Measurements from ENCODE around the gene SLC35B2. TPM values are rescaled to one million over a fixed set of nuclear protein-coding genes. Genes with fewer than 3 reads are reported as not detected.

SLC35B2 gene
- total RNA-seq, 2 donors from 2014 or later: 44.5 to 59.9 TPM

- H3K9me3 ChIP-seq: no peaks in the 10 kb centered on the region
- intact Hi-C loops (cut with DNase I): loop anchor here (2.0 kb wide), 1 partner anchor 19 kb away; no protein-coding TSS in a partner anchor
These were observed 39.8 kb downstream of the SLC35B2 start for GRCh38 chr6:44217332-44218143.

DNA sequence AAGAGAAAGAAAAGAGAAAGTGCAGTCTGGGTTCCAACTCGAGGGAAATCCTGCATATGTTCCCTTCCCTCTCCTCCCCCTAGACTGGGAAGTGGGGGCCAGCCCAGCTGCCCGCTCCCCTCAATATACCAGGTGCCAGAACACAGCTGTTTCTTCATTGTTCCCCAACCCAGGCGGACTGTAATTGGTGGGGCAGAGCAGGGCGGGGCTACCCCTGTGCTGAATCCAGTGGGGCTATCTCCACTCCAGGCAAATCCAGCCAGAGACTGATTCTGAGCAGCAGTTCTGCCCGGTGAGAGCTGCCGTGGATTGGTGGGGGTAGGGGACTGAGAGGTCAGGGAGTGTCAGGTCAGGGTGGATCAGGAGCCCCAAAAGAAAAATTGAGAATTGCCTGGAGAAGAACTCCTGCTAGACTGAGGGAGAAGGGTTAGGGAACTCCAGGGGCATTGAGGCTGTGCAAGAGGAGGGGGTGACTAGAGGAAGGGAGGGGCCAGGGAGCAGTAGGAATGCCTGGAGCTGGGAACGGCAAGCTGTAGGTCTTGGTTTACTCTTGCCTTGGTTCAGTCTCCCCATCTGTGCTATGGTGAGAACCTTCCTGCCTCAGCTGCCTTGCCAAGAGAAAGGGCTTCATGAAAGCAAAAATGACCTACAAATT is 40.5 kb downstream of the SLC35B2 start, which contains the start of gene MYMX:
MYMX (plus strand) TSS at position 250 of the 655 bp plus-strand sequence. CDS start 546 bp downstream, outside the sequence.
- intact Hi-C loops (cut with DNase I): no loop called here
- WGBS: 42% methylated on average over 7 of the region's 7 CpGs
- no peaks in the 10 kb centered on the region for H3K36me3 ChIP-seq

More at GRCh38 chr6:44217332-44218143, 39.8 kb downstream of the SLC35B2 start:
- no peak overlapping the region for H3K27ac ChIP-seq
- peaks cover 14% of the 10 kb centered on the region for H3K4me1 ChIP-seq (replicated peaks)
- TF ChIP-seq POLR2AphosphoS5 (IDR thresholded peaks at IDR 0.05) (no peak), CTCF (IDR thresholded peaks at IDR 0.05) (no peak), POLR2A (IDR thresholded peaks at IDR 0.05) (no peak)
- no peaks in the 10 kb centered on the region for H3K27me3 ChIP-seq (replicated peaks; ENCODE audit: insufficient read depth)
- 69% methylated on average over 16 of the region's 16 CpGs for WGBS
- DNase-seq (ENCODE audit: low spot score): no peak
- H3K36me3 ChIP-seq: no peaks in the 10 kb centered on the region
- no peak overlapping the region for H3K4me3 ChIP-seq

DNA sequence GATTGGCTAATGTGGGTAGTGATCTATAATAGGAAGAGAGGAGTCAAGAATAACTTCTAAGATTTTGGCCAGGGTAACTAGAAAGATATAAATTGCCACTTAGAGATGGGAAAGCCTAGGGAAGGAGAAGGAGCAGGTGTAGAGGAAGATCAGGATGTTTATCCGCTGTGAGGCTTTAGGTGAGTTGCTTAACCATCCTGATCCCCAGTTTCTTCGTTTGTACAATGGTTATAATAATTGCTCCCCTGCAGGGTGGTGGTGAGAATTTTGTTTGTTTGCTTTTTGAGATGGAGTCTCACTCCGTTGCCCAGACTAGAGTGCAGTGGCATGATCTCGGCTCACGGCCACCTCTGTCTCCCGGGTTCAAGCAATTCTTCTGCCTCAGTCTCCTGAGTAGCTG is 43.0 kb downstream of the SLC35B2 start:
- intact Hi-C loops (cut with DNase I): no loop called here
- H3K27ac ChIP-seq: no peak overlapping the region
- H3K9me3 ChIP-seq: no peaks in the 10 kb centered on the region
- peaks cover 6% of the 10 kb centered on the region for H3K4me1 ChIP-seq (replicated peaks)
- H3K4me3 ChIP-seq: no peak overlapping the region
- WGBS: 93% methylated on average over 6 of the region's 6 CpGs
- H3K27me3 ChIP-seq (replicated peaks; ENCODE audit: insufficient read depth): no peaks in the 10 kb centered on the region
- H3K36me3 ChIP-seq: no peaks in the 10 kb centered on the region
- no peak for TF ChIP-seq POLR2A (IDR thresholded peaks at IDR 0.05)
- no peak for TF ChIP-seq POLR2AphosphoS5 (IDR thresholded peaks at IDR 0.05)
- TF ChIP-seq CTCF (IDR thresholded peaks at IDR 0.05): no peak
- no peak for DNase-seq (ENCODE audit: low spot score)

More for the DNA sequence above, 40.5 kb downstream of the SLC35B2 start, which contains the start of gene MYMX:
- H3K27me3 ChIP-seq (replicated peaks; ENCODE audit: insufficient read depth): no peaks in the 10 kb centered on the region
- TF ChIP-seq CTCF (IDR thresholded peaks at IDR 0.05) (no peak), POLR2A (IDR thresholded peaks at IDR 0.05) (no peak), POLR2AphosphoS5 (IDR thresholded peaks at IDR 0.05) (no peak)
- H3K27ac ChIP-seq: no peak within 1 kb of the TSS
- peaks cover 10% of the 10 kb centered on the region for H3K4me1 ChIP-seq (replicated peaks)
- DNase-seq (ENCODE audit: low spot score): no peak
- no peak within 1 kb of the TSS for H3K4me3 ChIP-seq
- H3K9me3 ChIP-seq: no peaks in the 10 kb centered on the region

GRCh38 chr6:44211284-44211683 is 46.0 kb downstream of the SLC35B2 start:
- intact Hi-C loops (cut with DNase I): no loop called here
- Histone ChIP-seq H3K4me1 (replicated peaks) (no peaks in the 10 kb centered on the region), H3K9me3 (no peaks in the 10 kb centered on the region), H3K4me3 (no peak overlapping the region), H3K27me3 (replicated peaks; ENCODE audit: insufficient read depth) (no peaks in the 10 kb centered on the region), H3K27ac (no peak overlapping the region), H3K36me3 (no peaks in the 10 kb centered on the region)
- WGBS: 82% methylated on average over 3 of the region's 3 CpGs
- TF ChIP-seq POLR2A (IDR thresholded peaks at IDR 0.05) (no peak), CTCF (IDR thresholded peaks at IDR 0.05) (no peak), POLR2AphosphoS5 (IDR thresholded peaks at IDR 0.05) (no peak)
- DNase-seq (ENCODE audit: low spot score): no peak
